Measurements from ENCODE around the gene TMED6.
A peak's percentile ranks its signal among the peaks of the same experiment; 100 is the strongest.

Gene TMED6

GRCh38 chr16:69316595-69317034 lies 35.0 kb downstream of the TMED6 start:
- TF ChIP-seq CTCF (conservative IDR thresholded peaks at IDR 0.05; ENCODE audit: low read depth) = no peak
- DNase-seq (ENCODE audit: low spot score) = no peak
- ChIA-PET CTCF (no interaction called here), POLR2A (ENCODE audit: low non-redundant PET) (no interaction called here)
- H3K27ac ChIP-seq = no peak overlapping the region

- no peak for TF ChIP-seq CTCF (conservative IDR thresholded peaks at IDR 0.05; ENCODE audit: low read depth)
- CTCF ChIA-PET = no interaction called here
- DNase-seq (ENCODE audit: low spot score) = no peak
- peak overlapping the region; percentile 18 for H3K27ac ChIP-seq
- POLR2A ChIA-PET (ENCODE audit: low non-redundant PET) = no interaction called here
Measured at GRCh38 chr16:69315486-69316311, 35.9 kb downstream of the TMED6 start.

GRCh38 chr16:69314534-69314933 lies 37.1 kb downstream of the TMED6 start:
- ChIA-PET CTCF (no interaction called here), POLR2A (ENCODE audit: low non-redundant PET) (no interaction called here)
- no peak for DNase-seq (ENCODE audit: low spot score)
- H3K27ac ChIP-seq = peak overlapping the region; percentile 14; the same call in 1 of the 2 replicates
- no peak for TF ChIP-seq CTCF (conservative IDR thresholded peaks at IDR 0.05; ENCODE audit: low read depth)

- no peak overlapping the region for H3K27ac ChIP-seq
- POLR2A ChIA-PET (ENCODE audit: low non-redundant PET) = no interaction called here
- no peak for DNase-seq (ENCODE audit: low spot score)
- CTCF ChIA-PET = interaction anchor here (0.6 kb wide), 1 partner anchor 513 kb away, joined by 3 read pairs; no protein-coding TSS in a partner anchor
- TF ChIP-seq CTCF (conservative IDR thresholded peaks at IDR 0.05; ENCODE audit: low read depth) = no peak
Measured at GRCh38 chr16:69313469-69313868, 38.1 kb downstream of the TMED6 start.

GRCh38 chr16:69311533-69312387 lies 39.8 kb downstream of the TMED6 start:
- ChIA-PET POLR2A (ENCODE audit: low non-redundant PET) (no interaction called here), CTCF (interaction anchor here (0.9 to 1.2 kb wide), 3 partner anchors 15 to 84 kb away, joined by 3 to 4 read pairs (median 3); no protein-coding TSS in a partner anchor)
- H3K27ac ChIP-seq = peak overlapping the region; percentile 88
- TF ChIP-seq CTCF (conservative IDR thresholded peaks at IDR 0.05; ENCODE audit: low read depth) = no peak
- peak; percentile 35 for DNase-seq (ENCODE audit: low spot score)

All from RWPE1 (cell line).